Measurements from ENCODE around the gene KCNQ1.

Gene KCNQ1

DNA sequence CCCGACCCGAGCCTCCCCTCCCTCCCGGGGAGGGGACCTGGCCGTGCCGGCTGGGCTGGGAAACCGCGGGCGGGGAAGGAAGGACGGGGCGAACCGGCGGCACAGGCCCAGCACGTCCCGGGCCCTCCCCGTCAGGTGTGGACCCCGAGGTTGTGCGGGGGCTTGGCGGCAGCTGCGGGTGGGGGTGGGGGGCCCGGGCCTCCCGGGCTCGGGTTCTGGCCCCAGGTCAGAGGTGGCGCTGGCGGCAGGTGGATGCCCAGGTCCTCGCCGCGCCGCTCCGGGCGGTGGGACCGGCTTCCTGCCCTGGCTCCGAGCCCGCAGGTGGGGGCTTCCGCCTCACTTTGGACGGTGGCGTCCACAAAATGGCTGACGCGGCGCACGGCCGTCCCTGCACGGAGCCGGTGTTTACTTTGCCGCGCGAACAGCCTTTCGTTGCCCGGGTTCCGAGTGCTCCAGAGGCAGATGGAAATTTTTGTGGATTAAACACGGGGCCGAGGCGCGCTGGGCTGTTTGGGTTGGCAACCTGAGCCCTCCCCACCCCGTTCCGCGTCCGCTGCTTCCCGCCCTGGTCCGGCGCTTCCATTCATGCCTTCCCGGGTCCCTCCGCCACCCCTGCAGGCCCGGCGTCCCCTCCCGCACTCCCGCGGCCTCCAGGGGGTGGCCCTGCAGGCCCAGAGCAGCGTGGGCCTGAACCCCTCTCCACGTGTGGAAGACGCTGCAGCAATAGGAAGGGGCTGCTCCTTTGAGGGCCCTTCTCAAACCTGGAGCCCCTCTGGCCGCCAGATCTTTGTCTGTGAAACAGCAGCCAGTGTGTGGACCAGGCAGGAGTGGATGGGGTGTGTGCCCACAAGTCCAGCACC, 346.9 kb downstream of the KCNQ1 start:
- peak in 1 of 2 experiments; percentile 26 for DNase-seq

- DNase-seq, result no peak
Observed at GRCh38 chr11:2792381-2793250, 347.8 kb downstream of the KCNQ1 start.

- no peak for DNase-seq
Observed at GRCh38 chr11:2793701-2794045, 348.9 kb downstream of the KCNQ1 start.

- DNase-seq, result no peak
Observed at GRCh38 chr11:2794046-2794967, 349.5 kb downstream of the KCNQ1 start.

DNA sequence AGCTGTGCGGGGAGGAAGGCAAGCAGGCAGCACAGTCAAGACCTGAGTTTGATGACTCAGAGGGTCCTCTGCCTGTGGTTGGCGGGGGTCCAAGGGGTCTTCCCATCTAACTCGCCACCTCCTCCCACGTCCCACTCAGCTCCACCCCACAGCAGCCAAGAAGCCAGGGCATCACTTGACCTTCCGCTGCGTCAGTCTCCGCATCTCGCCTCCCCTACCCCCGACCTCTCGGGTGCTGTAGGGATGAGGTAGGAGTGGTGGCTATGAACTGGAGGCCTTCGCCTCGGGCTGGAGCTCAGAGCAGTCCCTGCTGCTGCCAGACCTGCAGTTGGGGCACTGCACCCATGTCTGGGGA, 350.1 kb downstream of the KCNQ1 start:
- DNase-seq, result no peak

- no peak for DNase-seq
Observed at GRCh38 chr11:2795491-2795991, 350.7 kb downstream of the KCNQ1 start.

- DNase-seq, result no peak
Observed at GRCh38 chr11:2796091-2796490, 351.3 kb downstream of the KCNQ1 start.

DNA sequence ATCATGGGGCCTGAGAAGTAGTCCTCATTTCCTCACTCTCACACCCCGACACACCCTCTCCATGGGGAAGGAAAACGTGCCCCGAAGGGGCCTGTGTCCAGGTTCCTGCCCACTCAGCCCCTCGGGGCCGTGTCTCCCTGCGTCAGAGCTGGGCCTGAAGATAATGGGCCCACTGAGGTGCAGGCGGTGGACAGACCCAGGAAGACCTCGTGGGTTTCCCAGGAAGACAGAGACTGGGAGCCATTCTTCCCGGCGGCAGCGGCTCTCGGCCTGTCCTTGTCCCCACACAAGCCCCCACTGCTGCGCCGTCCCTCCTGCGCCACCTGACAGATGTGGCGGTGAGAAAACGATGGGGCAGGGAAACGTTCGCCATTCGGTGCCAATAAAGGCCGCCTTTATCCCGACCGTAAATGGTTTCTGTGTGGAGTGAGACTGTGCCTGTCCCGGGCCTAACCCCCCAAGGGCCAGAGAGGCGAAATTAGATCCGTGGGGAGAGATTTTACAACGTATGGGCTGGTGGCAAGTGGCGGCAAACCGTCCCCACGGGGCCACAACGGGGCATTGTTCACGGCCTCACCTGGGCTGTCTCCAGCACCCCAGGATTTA, 351.8 kb downstream of the KCNQ1 start:
- DNase-seq, result no peak

GRCh38 chr11:2797121-2797711, 352.4 kb downstream of the KCNQ1 start:
- no peak for DNase-seq

DNA sequence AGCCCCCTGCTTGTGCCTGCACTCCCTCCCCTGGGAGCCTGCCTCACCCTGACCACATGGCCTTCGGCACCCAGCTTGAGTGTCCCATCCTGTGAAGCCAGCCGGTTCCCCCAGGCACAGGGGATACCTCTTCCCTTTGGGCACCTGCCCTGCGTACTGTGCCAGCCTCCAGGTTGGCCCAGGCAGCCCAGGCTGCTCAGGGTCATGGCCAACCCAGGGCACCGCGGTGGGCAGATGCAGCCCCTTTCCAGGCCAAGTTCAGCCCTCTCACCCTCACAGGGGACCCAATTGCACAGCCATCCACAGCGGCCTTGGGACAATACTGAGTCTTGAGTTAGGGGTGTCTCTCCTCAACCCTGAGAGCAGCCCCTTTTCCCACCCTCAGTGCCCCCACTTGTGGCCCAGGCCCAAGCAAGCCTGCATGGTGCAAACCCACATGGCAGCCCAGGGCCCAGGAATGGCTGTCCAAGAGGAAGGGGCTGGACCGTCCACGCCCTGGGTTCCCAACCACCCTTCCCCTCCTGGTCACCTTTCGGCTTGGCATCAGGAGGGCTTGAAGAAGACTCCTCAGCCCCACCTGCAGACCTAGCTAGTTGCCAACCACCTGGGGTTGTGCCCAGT, 353.0 kb downstream of the KCNQ1 start:
- DNase-seq, result no peak

- DNase-seq, result no peak
Observed at GRCh38 chr11:2798951-2799761, 354.3 kb downstream of the KCNQ1 start.

GRCh38 chr11:2799881-2800654, 355.3 kb downstream of the KCNQ1 start:
- no peak for DNase-seq

GRCh38 chr11:2800655-2801531, 356.1 kb downstream of the KCNQ1 start:
- DNase-seq, result no peak

DNA sequence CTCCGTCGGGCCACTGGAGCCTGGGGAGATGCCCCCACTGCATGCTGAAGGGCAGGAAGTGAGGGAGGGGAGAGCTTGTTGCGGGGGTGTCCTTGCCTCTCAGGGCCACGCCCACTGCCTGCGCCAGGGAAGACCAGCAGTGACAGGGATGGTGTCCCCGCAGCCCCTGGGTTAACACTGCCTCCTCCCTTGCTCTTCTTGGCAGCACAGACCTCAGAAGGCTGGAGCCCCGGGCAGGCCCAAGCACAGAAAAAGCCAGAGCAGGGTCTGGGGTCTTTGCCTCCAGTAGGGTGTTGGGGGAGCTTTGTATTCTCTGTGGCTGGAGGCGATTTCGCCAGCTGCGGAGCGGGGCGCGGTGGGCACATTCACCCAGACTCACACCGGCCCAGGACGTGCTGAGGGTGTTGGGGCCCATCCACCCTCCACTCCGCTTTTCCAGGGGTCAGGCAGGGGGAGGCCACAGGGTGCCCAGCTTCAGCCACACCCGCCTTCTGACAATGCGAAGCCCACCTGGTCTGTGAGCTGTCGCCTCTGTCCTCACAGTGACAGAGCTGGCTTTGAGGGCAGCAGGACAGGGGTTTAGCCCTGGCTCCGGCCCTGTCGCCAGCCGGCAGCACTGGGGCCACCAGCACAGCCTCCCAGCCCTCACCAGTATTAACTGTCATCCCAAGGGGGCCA, 357.0 kb downstream of the KCNQ1 start:
- DNase-seq, result no peak

DNA sequence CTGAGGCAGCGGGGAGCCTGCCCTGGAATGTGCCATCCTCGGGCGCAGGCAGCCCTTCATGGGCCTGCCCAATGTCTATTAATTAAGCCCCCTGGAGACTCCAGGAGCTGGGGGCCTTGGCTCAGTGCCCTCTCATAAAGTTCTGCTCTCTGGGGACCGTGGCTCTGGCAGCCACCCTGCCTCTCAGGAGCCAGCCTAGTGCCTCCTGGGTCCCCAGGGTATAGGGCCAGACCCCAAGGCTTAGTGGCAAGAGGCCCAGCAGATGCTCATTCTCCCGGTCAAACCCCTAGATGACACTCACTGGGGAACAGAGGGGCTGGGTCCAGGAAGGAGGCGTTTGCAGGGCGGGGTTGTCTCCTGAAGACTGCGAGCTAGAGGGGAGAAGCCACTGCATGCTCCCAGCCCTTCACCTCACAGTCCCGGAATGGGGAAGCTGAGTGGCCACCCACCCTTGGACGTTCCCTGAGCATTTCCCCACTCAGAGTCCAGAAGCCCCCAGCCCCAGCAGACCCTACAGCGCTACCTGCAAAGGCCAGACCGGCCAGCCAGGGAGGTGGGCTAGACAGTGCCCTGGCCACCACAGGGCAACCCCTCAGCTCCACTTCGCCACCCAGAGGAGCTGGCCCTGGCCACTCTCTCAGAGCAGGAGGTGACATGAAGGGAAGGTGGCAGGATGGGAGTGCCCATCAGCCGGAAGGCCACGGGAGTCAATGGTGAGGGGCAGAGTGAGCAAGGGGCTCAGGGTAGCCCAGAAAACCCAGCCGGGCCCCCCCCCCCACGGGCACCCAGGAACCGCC, 357.8 kb downstream of the KCNQ1 start:
- no peak for DNase-seq

- DNase-seq, result no peak
Observed at GRCh38 chr11:2803186-2804091, 358.6 kb downstream of the KCNQ1 start.

Measured in stimulated activated CD4-positive, alpha-beta T cell treated with anti-CD3 and anti-CD28 coated beads, Interleukin-4, amount 100 ng/mL, for 4 hours (primary cell).